HG03045 (cell line): ENCODE measurements around the gene AGT.

Experiments
- ATAC-seq: cut with Tn5 transposase; IDR thresholded peaks from one replicate; pipeline ENCODE4 v1.9.1; 2021; ENCODE audit warnings: mild to moderate bottlenecking, moderate library complexity; ENCODE audit not compliant: unreplicated experiment

AGT gene

GRCh38 chr1:230713915-230714764, at the start of gene AGT:
Gene AGT, minus strand, starts transcription at chr1:230714122. Its CDS starts 3,299 bp downstream, at chr1:230710823.
- no peak for ATAC-seq

- ATAC-seq = no peak
These were observed 47.7 kb upstream of the AGT start for GRCh38 chr1:230761443-230762167.

- ATAC-seq = no peak
These were observed 46.5 kb upstream of the AGT start for GRCh38 chr1:230760360-230760827.

GRCh38 chr1:230759369-230760065, 45.6 kb upstream of the AGT start:
- no peak for ATAC-seq

GRCh38 chr1:230758709-230759368, 44.9 kb upstream of the AGT start:
- ATAC-seq = no peak

GRCh38 chr1:230757856-230758708, 44.2 kb upstream of the AGT start:
- no peak for ATAC-seq

GRCh38 chr1:230754796-230755195, 40.9 kb upstream of the AGT start:
- ATAC-seq = no peak

GRCh38 chr1:230753586-230754251, 39.8 kb upstream of the AGT start:
- ATAC-seq = no peak

- no peak for ATAC-seq
These were observed 39.3 kb upstream of the AGT start for GRCh38 chr1:230753191-230753585.

- no peak for ATAC-seq
These were observed 38.5 kb upstream of the AGT start for GRCh38 chr1:230752407-230752806.

GRCh38 chr1:230750986-230751625, 37.2 kb upstream of the AGT start:
- ATAC-seq = no peak

- no peak for ATAC-seq
These were observed 36.7 kb upstream of the AGT start for GRCh38 chr1:230750576-230750975.

GRCh38 chr1:230749635-230750034, 35.7 kb upstream of the AGT start:
- no peak for ATAC-seq

GRCh38 chr1:230749150-230749549, 35.2 kb upstream of the AGT start:
- no peak for ATAC-seq

- ATAC-seq = no peak
These were observed 34.2 kb upstream of the AGT start for GRCh38 chr1:230747890-230748800.

- no peak for ATAC-seq
These were observed 33.3 kb upstream of the AGT start, which contains the start of gene CAPN9 for GRCh38 chr1:230747127-230747730. Gene CAPN9, plus strand, starts transcription at chr1:230747388. Its CDS starts 109 bp downstream, at chr1:230747497.

- no peak for ATAC-seq
These were observed 32.7 kb upstream of the AGT start for GRCh38 chr1:230746617-230747016.
